Fibroblast of peridontal ligament (primary cell): Measurements from ENCODE around the gene ZNF580.

ENCODE experiments used
- DNase-seq: peaks from one replicate; pipeline ENCODE4 v3.0.0-alpha.2; 2010; ENCODE audit errors: extremely low read depth

The ZNF580 gene

GRCh38 chr19:55646889-55647731 is 6.3 kb downstream of the ZNF580 start:
- DNase-seq: no peak

- DNase-seq: peak; percentile 61
These were observed 7.2 kb downstream of the ZNF580 start, which contains the start of gene CCDC106 for GRCh38 chr19:55647732-55648584. Gene CCDC106 (plus strand): TSS chr19:55648212. CDS start chr19:55649047, 835 bp downstream.

- DNase-seq: no peak
These were observed 7.9 kb downstream of the ZNF580 start for GRCh38 chr19:55648585-55649267.

- no peak for DNase-seq
These were observed 8.7 kb downstream of the ZNF580 start for GRCh38 chr19:55649268-55650125.

GRCh38 chr19:55650126-55650557 is 9.3 kb downstream of the ZNF580 start:
- no peak for DNase-seq

- no peak for DNase-seq
These were observed 9.9 kb downstream of the ZNF580 start for GRCh38 chr19:55650602-55651230.

- no peak for DNase-seq
These were observed 10.4 kb downstream of the ZNF580 start for GRCh38 chr19:55651236-55651635.

- no peak for DNase-seq
These were observed 11.7 kb downstream of the ZNF580 start for GRCh38 chr19:55652311-55653128.

GRCh38 chr19:55653651-55654322 is 13.0 kb downstream of the ZNF580 start:
- peak; percentile 99 for DNase-seq

- DNase-seq: peak; percentile 100
These were observed 13.6 kb downstream of the ZNF580 start for GRCh38 chr19:55654323-55654867.

- peak; percentile 61 for DNase-seq
These were observed 14.3 kb downstream of the ZNF580 start, which contains the start of gene U2AF2 for GRCh38 chr19:55654868-55655647. Gene U2AF2 (plus strand): TSS chr19:55655035. CDS start chr19:55655105, 70 bp downstream.

- no peak for DNase-seq
These were observed 14.8 kb downstream of the ZNF580 start for GRCh38 chr19:55655648-55656040.

GRCh38 chr19:55656552-55656951 is 15.8 kb downstream of the ZNF580 start:
- no peak for DNase-seq

- no peak for DNase-seq
These were observed 16.4 kb downstream of the ZNF580 start for GRCh38 chr19:55656988-55657747.

- no peak for DNase-seq
These were observed 18.2 kb downstream of the ZNF580 start for GRCh38 chr19:55658846-55659459.

GRCh38 chr19:55659822-55660221 is 19.0 kb downstream of the ZNF580 start:
- no peak for DNase-seq

- DNase-seq: no peak
These were observed 19.6 kb downstream of the ZNF580 start for GRCh38 chr19:55660404-55660803.
